Smooth muscle cell of the pulmonary artery (primary cell): ENCODE results near the gene NKX1-2. TPM values are rescaled to one million over a fixed set of nuclear protein-coding genes. Genes with fewer than 3 reads are reported as not detected.

Experiments used
- total RNA-seq: library from RNA; depleted of rRNA; stranded (reverse); fragments of >200 nt; gene quantifications from 2 replicates; pipeline ENCODE4 v1.2.3, GENCODE V29; 2014

The NKX1-2 gene
- total RNA-seq: not detected in 2 replicates

GRCh38 chr10:124450012-124450782 lies at the start of gene NKX1-2:
Gene NKX1-2, minus strand, starts transcription at chr10:124450035. Its CDS starts 92 bp downstream, at chr10:124449943.

GRCh38 chr10:124461642-124462347 lies 12.0 kb upstream of the NKX1-2 start, which contains the start of gene LHPP:
Gene LHPP, plus strand, starts transcription at chr10:124461823. Its CDS starts 40 bp downstream, at chr10:124461863.

GRCh38 chr10:124418726-124419501 lies 30.9 kb downstream of the NKX1-2 start, which contains the start of gene OAT:
Gene OAT, minus strand, starts transcription at chr10:124418923. Its CDS starts 6,752 bp downstream, at chr10:124412171.

Other genes starting within 250 kb of the NKX1-2 start
- gene OAT, start 31.1 kb downstream of the NKX1-2 start, total RNA-seq: 173 and 207 TPM in 2 replicates
- 10.7 and 11.1 TPM in 2 replicates for gene LHPP, start 11.8 kb upstream of the NKX1-2 start, total RNA-seq